Liver (tissue), 9 donors: ENCODE data around the gene ZNF747. TPM values are rescaled to one million over a fixed set of nuclear protein-coding genes. Genes with fewer than 3 reads are reported as not detected.

Experiments used
- DNase-seq: peaks from one replicate; pipeline ENCODE4 v3.0.0-alpha.2; 2017; ENCODE audit warnings: low spot score
- H3K27ac ChIP-seq, 2 donors: one replicate each; pipeline ENCODE4 v1.7.0; 2013; ENCODE audit warnings: inconsistent platforms in 2 of 2, low read length in 2 of 2, control low read depth in 1 of 2, low read depth in 1 of 2, mild to moderate bottlenecking in 1 of 2
- H3K27me3 ChIP-seq, 4 donors: one replicate each; pipeline versions ENCODE4 v1.6.1 to v1.7.0; 2013; ENCODE audit warnings: low read length in 3 of 4, inconsistent platforms in 1 of 4, mild to moderate bottlenecking in 1 of 4, moderate library complexity in 1 of 4; ENCODE audit not compliant: control insufficient read depth in 4 of 4, insufficient read depth in 4 of 4
- H3K36me3 ChIP-seq, 4 donors: one replicate each; pipeline versions ENCODE4 v1.6.1 to v1.7.0; 2013; ENCODE audit warnings: low read length in 3 of 4, mild to moderate bottlenecking in 3 of 4, low read depth in 1 of 4, moderate library complexity in 1 of 4; ENCODE audit not compliant: control insufficient read depth in 4 of 4, insufficient read depth in 3 of 4
- H3K4me1 ChIP-seq, 4 donors: one replicate each; pipeline versions ENCODE4 v1.6.1 to v1.7.0; 2013; ENCODE audit warnings: low read length in 3 of 4, mild to moderate bottlenecking in 3 of 4, moderate library complexity in 1 of 4; ENCODE audit not compliant: control insufficient read depth in 4 of 4, insufficient read depth in 4 of 4
- H3K4me3 ChIP-seq, 3 donors: one replicate each; pipeline versions ENCODE4 v1.6.1 to v1.7.0; 2013; ENCODE audit warnings: low read length in 3 of 3, control low read depth in 1 of 3, low read depth in 1 of 3, mild to moderate bottlenecking in 1 of 3
- H3K9ac ChIP-seq, 2 donors: one replicate each; pipeline ENCODE4 v1.7.0; 2013; ENCODE audit warnings: low read length in 2 of 2, mild to moderate bottlenecking in 2 of 2, moderate library complexity in 2 of 2, control low read depth in 1 of 2, low read depth in 1 of 2
- H3K9me3 ChIP-seq, 4 donors: one replicate each; pipeline versions ENCODE4 v1.6.1 to v1.7.0; 2013; ENCODE audit warnings: low read length in 3 of 4; ENCODE audit not compliant: control insufficient read depth in 4 of 4
- CTCF ChIP-seq: fragments of 150-350 bp; IDR thresholded peaks from 2 replicates; pipeline ENCODE4 v1.5.1; 2017; ENCODE audit warnings: improper control_type of control experiment, low read depth, low read length; ENCODE audit not compliant: missing input control
- EGR1 ChIP-seq, 2 donors: IDR thresholded peaks; 2 replicates each; pipeline ENCODE4 v1.6.1; 2016 to 2018; ENCODE audit warnings: antibody characterized with exemption in 2 of 2, low read depth in 2 of 2
- FOXA1 ChIP-seq: IDR thresholded peaks from 2 replicates; pipeline ENCODE4 v1.6.1; 2016; ENCODE audit warnings: antibody characterized with exemption
- GABPA ChIP-seq, 2 donors: IDR thresholded peaks in 1 of 2; conservative IDR thresholded peaks in 1 of 2; 2 replicates each; pipeline ENCODE4 v1.6.1; 2016; ENCODE audit warnings: antibody characterized with exemption in 2 of 2, mild to moderate bottlenecking in 1 of 2, moderate library complexity in 1 of 2
- HNF4A ChIP-seq, 2 donors: conservative IDR thresholded peaks; 2 replicates each; pipeline ENCODE4 v1.6.1; 2016; ENCODE audit warnings: antibody characterized with exemption in 2 of 2, mild to moderate bottlenecking in 2 of 2
- HNF4G ChIP-seq: IDR thresholded peaks from 2 replicates; pipeline ENCODE4 v1.6.1; 2016; ENCODE audit warnings: antibody characterized with exemption
- JUND ChIP-seq, 2 donors: IDR thresholded peaks; 2 replicates each; pipeline ENCODE4 v1.6.1; 2016; ENCODE audit warnings: antibody characterized with exemption in 2 of 2
- NR2F2 ChIP-seq: IDR thresholded peaks from 2 replicates; pipeline ENCODE4 v1.6.1; 2016; ENCODE audit warnings: antibody characterized with exemption
- RAD21 ChIP-seq, 2 donors: IDR thresholded peaks; 2 replicates each; pipeline ENCODE4 v1.6.1; 2016; ENCODE audit warnings: antibody characterized with exemption in 2 of 2, mild to moderate bottlenecking in 2 of 2
- RXRA ChIP-seq, 2 donors: IDR thresholded peaks; 2 replicates each; pipeline ENCODE4 v1.6.1; 2017 to 2018; ENCODE audit warnings: antibody characterized with exemption in 2 of 2, mild to moderate bottlenecking in 1 of 2
- ZBTB33 ChIP-seq: IDR thresholded peaks from 2 replicates; pipeline ENCODE4 v1.6.1; 2016; ENCODE audit warnings: antibody characterized with exemption
- WGBS: extraction: QIAGEN DNeasy Blood & Tissue Kit; methylation state at CpG from one replicate; pipeline ENCODE4 v1.1.7; 2013; 5-methylcytosine and 5-hydroxymethylcytosine counted together
- polyA plus RNA-seq, 2 donors: library from polyadenylated mRNA; stranded (reverse) in 1 of 2; unstranded in 1 of 2; fragments of 200-250 nt in 1 of 2; fragments of >200 nt in 1 of 2; fragmentation: Nextera tagmentation in 1 of 2; extraction: Ambion mirVana in 1 of 2; gene quantifications; one replicate each; pipeline versions ENCODE4 v1.2.1 to v1.2.3, GENCODE V29; 2013 to 2015
- total RNA-seq, 2 donors: library from RNA; depleted of rRNA; stranded (reverse); fragments of >200 nt; gene quantifications; one replicate each; pipeline ENCODE4 v1.2.3, GENCODE V29; 2014
- donor health status: healthy.
- donor health status: healthy.
- donor health status: healthy.
- donor health status: healthy.
- donor health status: healthy.

ZNF747 gene
- total and polyA plus RNA-seq, 4 donors, result 3.8 to 10.5 (median 6.5) TPM

GRCh38 chr16:30567160-30567990, 32.7 kb upstream of the ZNF747 start:
- peaks cover 3 to 17% (median 10%) of the 10 kb centered on the region in 4 donors for H3K4me1 ChIP-seq
- no peaks in the 10 kb centered on the region for H3K27me3 ChIP-seq
- TF ChIP-seq FOXA1 (no peak), HNF4G (no peak), JUND (IDR thresholded peaks at IDR 0.05) (no peak), EGR1 (IDR thresholded peaks at IDR 0.05; ENCODE audit: low read depth in 2 of 2) (no peak), HNF4A (conservative IDR thresholded peaks at IDR 0.05) (no peak), ZBTB33 (no peak), RXRA (IDR thresholded peaks at IDR 0.05) (no peak), NR2F2 (no peak)
- H3K9ac ChIP-seq, result no peak overlapping the region
- WGBS, result 73% methylated on average over 14 of the region's 14 CpGs
- peaks cover 0 to 1% (median 0%) of the 10 kb centered on the region in 4 donors for H3K36me3 ChIP-seq
- DNase-seq, result no peak
- H3K4me3 ChIP-seq, result no peak overlapping the region
- H3K9me3 ChIP-seq, result no peaks in the 10 kb centered on the region
- H3K27ac ChIP-seq, result no peak overlapping the region

GRCh38 chr16:30566531-30566930, 31.9 kb upstream of the ZNF747 start:
- 90% methylated on average over 4 of the region's 4 CpGs for WGBS
- Histone ChIP-seq H3K36me3 (peaks cover 0 to 1% (median 0%) of the 10 kb centered on the region in 4 donors), H3K4me3 (no peak overlapping the region), H3K27me3 (no peaks in the 10 kb centered on the region), H3K27ac (no peak overlapping the region), H3K9ac (no peak overlapping the region), H3K4me1 (peaks cover 0 to 11% (median 7%) of the 10 kb centered on the region in 4 donors), H3K9me3 (no peaks in the 10 kb centered on the region)
- no peak for TF ChIP-seq NR2F2
- TF ChIP-seq RAD21 (IDR thresholded peaks at IDR 0.05), result no peak
- no peak for TF ChIP-seq CTCF
- no peak for TF ChIP-seq FOXA1
- TF ChIP-seq HNF4G, result no peak
- TF ChIP-seq JUND (IDR thresholded peaks at IDR 0.05), result no peak
- no peak for TF ChIP-seq ZBTB33
- TF ChIP-seq GABPA (IDR thresholded peaks at IDR 0.05 in 1 of 2, conservative IDR thresholded peaks at IDR 0.05 in 1 of 2), result no peak
- no peak for DNase-seq
